Uterus (tissue), 2 donors: ENCODE data around the gene B3GNT7.
"Not testable (repeated sequence)": the region's sequence is repeated elsewhere in the genome, so short reads cannot be mapped to it uniquely, and the experiment has no call there.

Experiments used
- POLR2A ChIP-seq, 2 donors: fragments of 450-650 bp; IDR thresholded peaks; one replicate each; pipeline ENCODE4 v1.6.1; 2016; ENCODE audit warnings: antibody characterized with exemption in 2 of 2, mild to moderate bottlenecking in 1 of 2, moderate library complexity in 1 of 2
- TF ChIP-seq, protein P1 (sequence below), 4 experiments: fragments of 200-600 bp in 2 of 4; fragments of 450-650 bp in 2 of 4; sonication (generic) in 2 of 4; IDR thresholded peaks; one replicate each; pipeline ENCODE4 v1.5.1; 2016 to 2019; ENCODE audit warnings: antibody characterized with exemption in 4 of 4, mild to moderate bottlenecking in 2 of 4, moderate library complexity in 1 of 4

DNA sequence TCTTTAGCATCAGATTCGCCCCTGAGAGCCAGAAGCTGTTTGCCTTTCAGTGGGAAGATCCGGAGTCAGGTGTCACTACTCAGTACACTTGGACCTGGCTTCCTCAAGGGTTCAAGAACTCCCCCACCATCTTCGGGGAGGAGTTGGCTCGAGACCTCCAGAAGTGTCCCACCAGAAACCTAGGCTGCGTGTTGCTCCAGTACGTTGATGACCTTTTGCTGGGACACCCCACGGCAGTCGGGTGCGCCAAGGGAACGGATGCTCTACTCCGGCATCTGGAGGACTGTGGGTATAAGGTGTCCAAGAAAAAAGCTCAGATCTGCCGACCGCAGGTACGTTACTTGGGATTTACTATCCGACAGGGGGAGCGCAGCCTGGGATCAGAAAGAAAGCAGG, 8.7 kb downstream of the B3GNT7 start:
- TF ChIP-seq, protein P1, sequence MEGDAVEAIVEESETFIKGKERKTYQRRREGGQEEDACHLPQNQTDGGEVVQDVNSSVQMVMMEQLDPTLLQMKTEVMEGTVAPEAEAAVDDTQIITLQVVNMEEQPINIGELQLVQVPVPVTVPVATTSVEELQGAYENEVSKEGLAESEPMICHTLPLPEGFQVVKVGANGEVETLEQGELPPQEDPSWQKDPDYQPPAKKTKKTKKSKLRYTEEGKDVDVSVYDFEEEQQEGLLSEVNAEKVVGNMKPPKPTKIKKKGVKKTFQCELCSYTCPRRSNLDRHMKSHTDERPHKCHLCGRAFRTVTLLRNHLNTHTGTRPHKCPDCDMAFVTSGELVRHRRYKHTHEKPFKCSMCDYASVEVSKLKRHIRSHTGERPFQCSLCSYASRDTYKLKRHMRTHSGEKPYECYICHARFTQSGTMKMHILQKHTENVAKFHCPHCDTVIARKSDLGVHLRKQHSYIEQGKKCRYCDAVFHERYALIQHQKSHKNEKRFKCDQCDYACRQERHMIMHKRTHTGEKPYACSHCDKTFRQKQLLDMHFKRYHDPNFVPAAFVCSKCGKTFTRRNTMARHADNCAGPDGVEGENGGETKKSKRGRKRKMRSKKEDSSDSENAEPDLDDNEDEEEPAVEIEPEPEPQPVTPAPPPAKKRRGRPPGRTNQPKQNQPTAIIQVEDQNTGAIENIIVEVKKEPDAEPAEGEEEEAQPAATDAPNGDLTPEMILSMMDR (IDR thresholded peaks at IDR 0.05) = not testable (repeated sequence)
- not testable (repeated sequence) for TF ChIP-seq POLR2A (IDR thresholded peaks at IDR 0.05)
